Nephron progenitor cell (in vitro differentiated cells): ENCODE measurements around the gene ZDHHC23.
A peak's percentile ranks its signal among the peaks of the same experiment; 100 is the strongest.

ENCODE experiments used
- DNase-seq: peaks from one replicate; pipeline ENCODE4 v3.0.0; 2021
- H3K27ac Mint-ChIP-seq: 2 replicates; pipeline ENCODE4 v1.8.0; 2021; ENCODE audit warnings: mild to moderate bottlenecking, moderate library complexity, mixed read lengths
- H3K27me3 Mint-ChIP-seq: 2 replicates; pipeline ENCODE4 v1.8.0; 2021; ENCODE audit warnings: mild to moderate bottlenecking, low read depth, mixed read lengths; ENCODE audit not compliant: poor library complexity
- H3K36me3 Mint-ChIP-seq: 2 replicates; pipeline ENCODE4 v1.8.0; 2021; ENCODE audit warnings: low read depth, mixed read lengths
- H3K4me1 Mint-ChIP-seq: 2 replicates; pipeline ENCODE4 v1.8.0; 2021; ENCODE audit warnings: mixed read lengths
- H3K4me3 Mint-ChIP-seq: 2 replicates; pipeline ENCODE4 v1.8.0; 2021; ENCODE audit warnings: mild to moderate bottlenecking, moderate library complexity, mixed read lengths
- H3K9me3 Mint-ChIP-seq: 2 replicates; pipeline ENCODE4 v1.8.0; 2021; ENCODE audit warnings: mild to moderate bottlenecking, moderate library complexity, mixed read lengths
- CTCF ChIP-seq: fragments of 200-600 bp; sonication (generic); IDR thresholded peaks from 2 replicates; pipeline ENCODE4 v1.5.0; 2021; ENCODE audit warnings: antibody characterized with exemption

ZDHHC23 gene

GRCh38 chr3:113952921-113953320 lies 5.1 kb downstream of the ZDHHC23 start:
- H3K9me3 Mint-ChIP-seq, result no peaks in the 10 kb centered on the region

GRCh38 chr3:113953677-113954076 lies 5.9 kb downstream of the ZDHHC23 start:
- no peak for TF ChIP-seq CTCF
- Mint-ChIP-seq H3K4me1 (peaks cover 4% of the 10 kb centered on the region), H3K36me3 (no peaks in the 10 kb centered on the region), H3K27ac (no peak overlapping the region), H3K4me3 (no peak overlapping the region), H3K27me3 (peaks cover 51% of the 10 kb centered on the region), H3K9me3 (no peaks in the 10 kb centered on the region)
- DNase-seq, result no peak

More at GRCh38 chr3:113952921-113953320, 5.1 kb downstream of the ZDHHC23 start:
- Mint-ChIP-seq H3K36me3 (no peaks in the 10 kb centered on the region), H3K4me3 (no peak overlapping the region), H3K27me3 (peaks cover 57% of the 10 kb centered on the region), H3K4me1 (peaks cover 4% of the 10 kb centered on the region), H3K27ac (no peak overlapping the region)
- no peak for TF ChIP-seq CTCF
- DNase-seq, result no peak

- Mint-ChIP-seq H3K4me3 (no peak overlapping the region), H3K27me3 (peaks cover 46% of the 10 kb centered on the region), H3K36me3 (no peaks in the 10 kb centered on the region), H3K9me3 (no peaks in the 10 kb centered on the region), H3K4me1 (peaks cover 4% of the 10 kb centered on the region), H3K27ac (no peak overlapping the region)
- no peak for DNase-seq
- no peak for TF ChIP-seq CTCF
Measured at GRCh38 chr3:113954091-113954685, 6.4 kb downstream of the ZDHHC23 start.

- peaks cover 3% of the 10 kb centered on the region for H3K9me3 Mint-ChIP-seq
- no peak overlapping the region for H3K4me3 Mint-ChIP-seq
- peaks cover 14% of the 10 kb centered on the region for H3K4me1 Mint-ChIP-seq
- H3K27me3 Mint-ChIP-seq, result peaks cover 3% of the 10 kb centered on the region
- DNase-seq, result no peak
- no peak overlapping the region for H3K27ac Mint-ChIP-seq
- H3K36me3 Mint-ChIP-seq, result no peaks in the 10 kb centered on the region
- TF ChIP-seq CTCF, result no peak
Measured at GRCh38 chr3:113963879-113964278, 16.1 kb downstream of the ZDHHC23 start.

GRCh38 chr3:113966172-113966571 lies 18.4 kb downstream of the ZDHHC23 start:
- Mint-ChIP-seq H3K27ac (no peak overlapping the region), H3K4me3 (no peak overlapping the region), H3K36me3 (no peaks in the 10 kb centered on the region), H3K27me3 (peaks cover 3% of the 10 kb centered on the region), H3K4me1 (peaks cover 11% of the 10 kb centered on the region), H3K9me3 (peaks cover 9% of the 10 kb centered on the region)
- TF ChIP-seq CTCF, result no peak
- DNase-seq, result no peak

- peaks cover 9% of the 10 kb centered on the region for H3K4me1 Mint-ChIP-seq
- H3K27ac Mint-ChIP-seq, result peak overlapping the region; percentile 19
- H3K36me3 Mint-ChIP-seq, result peaks cover 19% of the 10 kb centered on the region
- H3K4me3 Mint-ChIP-seq, result no peak overlapping the region
- TF ChIP-seq CTCF, result no peak
- peaks cover 37% of the 10 kb centered on the region for H3K9me3 Mint-ChIP-seq
- DNase-seq, result no peak
- H3K27me3 Mint-ChIP-seq, result peaks cover 3% of the 10 kb centered on the region
Measured at GRCh38 chr3:113968986-113969385, 21.2 kb downstream of the ZDHHC23 start.
